ENCODE results near the gene HSPA13. TPM values are rescaled to one million over a fixed set of nuclear protein-coding genes. Genes with fewer than 3 reads are reported as not detected.
"Not testable (repeated sequence)": the region's sequence is repeated elsewhere in the genome, so short reads cannot be mapped to it uniquely, and the experiment has no call there.

Gene HSPA13
- total RNA-seq, 1 donor from 2014 or later: 45.0 TPM

DNA sequence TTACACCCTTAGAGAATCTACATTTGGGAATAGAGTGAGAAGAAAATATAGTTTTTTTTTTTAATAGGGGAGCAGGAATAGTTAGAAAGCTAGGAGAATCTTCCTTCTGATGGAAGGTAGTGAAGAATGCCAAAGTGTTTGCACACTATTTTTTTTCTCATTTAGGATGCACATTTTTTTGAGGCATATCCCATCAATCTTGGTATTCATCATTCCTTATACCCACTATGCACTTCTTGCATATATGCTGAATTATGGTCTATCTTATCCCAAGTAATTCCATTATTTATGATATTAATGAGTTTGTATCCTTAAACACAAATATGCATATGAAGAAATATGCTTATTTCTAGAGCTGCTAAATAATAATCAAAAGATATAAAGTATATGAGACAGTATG, 28.4 kb downstream of the HSPA13 start:
- peaks cover 6% of the 10 kb centered on the region for H3K27me3 Mint-ChIP-seq (ENCODE audit: low read depth)
- peaks cover 11% of the 10 kb centered on the region for H3K4me1 Mint-ChIP-seq
- no peaks in the 10 kb centered on the region for H3K36me3 Mint-ChIP-seq
- no peak for DNase-seq (ENCODE audit: low spot score in 2 of 2, unreplicated experiment in 2 of 2)
- H3K9me3 Mint-ChIP-seq: no peaks in the 10 kb centered on the region
- H3K27ac Mint-ChIP-seq: no peak overlapping the region
- no peak overlapping the region for H3K4me3 Mint-ChIP-seq
- TF ChIP-seq, protein P1, sequence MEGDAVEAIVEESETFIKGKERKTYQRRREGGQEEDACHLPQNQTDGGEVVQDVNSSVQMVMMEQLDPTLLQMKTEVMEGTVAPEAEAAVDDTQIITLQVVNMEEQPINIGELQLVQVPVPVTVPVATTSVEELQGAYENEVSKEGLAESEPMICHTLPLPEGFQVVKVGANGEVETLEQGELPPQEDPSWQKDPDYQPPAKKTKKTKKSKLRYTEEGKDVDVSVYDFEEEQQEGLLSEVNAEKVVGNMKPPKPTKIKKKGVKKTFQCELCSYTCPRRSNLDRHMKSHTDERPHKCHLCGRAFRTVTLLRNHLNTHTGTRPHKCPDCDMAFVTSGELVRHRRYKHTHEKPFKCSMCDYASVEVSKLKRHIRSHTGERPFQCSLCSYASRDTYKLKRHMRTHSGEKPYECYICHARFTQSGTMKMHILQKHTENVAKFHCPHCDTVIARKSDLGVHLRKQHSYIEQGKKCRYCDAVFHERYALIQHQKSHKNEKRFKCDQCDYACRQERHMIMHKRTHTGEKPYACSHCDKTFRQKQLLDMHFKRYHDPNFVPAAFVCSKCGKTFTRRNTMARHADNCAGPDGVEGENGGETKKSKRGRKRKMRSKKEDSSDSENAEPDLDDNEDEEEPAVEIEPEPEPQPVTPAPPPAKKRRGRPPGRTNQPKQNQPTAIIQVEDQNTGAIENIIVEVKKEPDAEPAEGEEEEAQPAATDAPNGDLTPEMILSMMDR (IDR thresholded peaks at IDR 0.05; ENCODE audit: unreplicated experiment): no peak

DNA sequence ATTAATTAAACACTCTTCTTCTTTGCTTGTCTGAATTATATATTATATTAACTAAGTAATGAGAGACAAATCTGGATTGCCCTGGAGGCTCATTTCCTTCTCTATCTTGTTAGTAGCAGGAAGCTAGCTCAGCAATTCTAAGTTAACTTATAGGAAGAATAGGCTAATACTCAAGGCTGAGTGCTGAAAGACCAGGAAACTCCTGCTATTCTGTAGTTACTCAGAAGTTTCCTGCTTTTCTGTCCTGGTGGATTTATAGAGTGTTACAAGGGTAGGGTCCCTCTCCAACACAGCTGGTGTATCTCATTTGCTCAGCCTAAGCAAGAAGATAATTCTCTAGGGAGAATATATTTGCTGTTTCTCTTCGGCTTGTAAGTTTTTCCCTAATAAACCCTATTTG, 29.2 kb downstream of the HSPA13 start:
- no peaks in the 10 kb centered on the region for H3K9me3 Mint-ChIP-seq
- no peak overlapping the region for H3K27ac Mint-ChIP-seq
- H3K36me3 Mint-ChIP-seq: no peaks in the 10 kb centered on the region
- TF ChIP-seq, protein P1 (IDR thresholded peaks at IDR 0.05; ENCODE audit: unreplicated experiment): no peak
- H3K27me3 Mint-ChIP-seq (ENCODE audit: low read depth): peaks cover 6% of the 10 kb centered on the region
- peaks cover 11% of the 10 kb centered on the region for H3K4me1 Mint-ChIP-seq
- no peak overlapping the region for H3K4me3 Mint-ChIP-seq
- no peak for DNase-seq (ENCODE audit: low spot score in 2 of 2, unreplicated experiment in 2 of 2)

DNA sequence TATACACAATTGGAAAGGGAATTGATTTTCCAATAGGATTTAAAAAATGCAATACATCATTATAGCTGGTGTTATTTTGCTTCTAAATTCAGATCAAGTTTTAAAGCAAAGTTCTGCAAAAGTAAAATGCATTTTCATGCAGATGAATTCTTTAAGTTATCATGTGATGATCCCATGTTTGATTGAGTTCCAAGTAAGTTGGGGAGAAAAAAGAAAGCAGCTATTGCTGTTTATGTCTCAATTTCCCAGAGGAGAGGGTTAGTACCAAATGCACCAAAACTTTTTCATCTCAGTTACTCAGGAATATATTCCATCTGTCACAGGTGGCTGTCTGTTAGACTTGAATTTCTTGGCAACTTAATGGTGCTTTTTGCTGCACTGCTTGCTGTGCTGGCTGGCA, 29.7 kb downstream of the HSPA13 start:
- H3K4me1 Mint-ChIP-seq: peaks cover 15% of the 10 kb centered on the region
- no peak for DNase-seq (ENCODE audit: low spot score in 2 of 2, unreplicated experiment in 2 of 2)

DNA sequence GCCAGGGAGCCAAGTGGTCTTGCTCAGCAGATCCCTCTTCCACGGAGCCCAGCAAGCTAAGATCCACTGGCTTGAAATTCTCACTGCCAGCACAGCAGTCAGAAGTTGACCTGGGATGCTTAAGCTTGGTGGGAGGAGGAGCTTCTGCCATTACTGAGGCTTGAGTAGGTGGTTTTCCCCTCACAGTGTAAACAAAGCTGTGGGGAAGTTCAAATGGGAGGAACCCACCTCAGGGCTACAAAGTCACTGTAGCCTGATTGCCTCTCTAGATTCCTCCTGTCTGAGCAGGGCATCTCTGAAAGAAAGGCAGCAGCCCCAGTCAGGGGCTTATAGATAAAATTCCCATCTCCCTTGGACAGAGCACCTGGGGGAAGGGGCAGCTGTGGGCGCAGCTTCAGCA, 55.6 kb downstream of the HSPA13 start:
- H3K4me3 Mint-ChIP-seq; H3K36me3 Mint-ChIP-seq; DNase-seq (ENCODE audit: low spot score in 2 of 2, unreplicated experiment in 2 of 2); H3K27ac Mint-ChIP-seq; H3K4me1 Mint-ChIP-seq: not testable (repeated sequence)
- Mint-ChIP-seq H3K27me3 (ENCODE audit: low read depth) (peaks cover 27% of the 10 kb centered on the region), H3K9me3 (peaks cover 20% of the 10 kb centered on the region)

More for the DNA sequence above, 29.7 kb downstream of the HSPA13 start:
- Mint-ChIP-seq H3K27ac (no peak overlapping the region), H3K4me3 (no peak overlapping the region), H3K9me3 (no peaks in the 10 kb centered on the region), H3K36me3 (no peaks in the 10 kb centered on the region), H3K27me3 (ENCODE audit: low read depth) (peaks cover 6% of the 10 kb centered on the region)
- TF ChIP-seq, protein P1 (IDR thresholded peaks at IDR 0.05; ENCODE audit: unreplicated experiment): no peak

DNA sequence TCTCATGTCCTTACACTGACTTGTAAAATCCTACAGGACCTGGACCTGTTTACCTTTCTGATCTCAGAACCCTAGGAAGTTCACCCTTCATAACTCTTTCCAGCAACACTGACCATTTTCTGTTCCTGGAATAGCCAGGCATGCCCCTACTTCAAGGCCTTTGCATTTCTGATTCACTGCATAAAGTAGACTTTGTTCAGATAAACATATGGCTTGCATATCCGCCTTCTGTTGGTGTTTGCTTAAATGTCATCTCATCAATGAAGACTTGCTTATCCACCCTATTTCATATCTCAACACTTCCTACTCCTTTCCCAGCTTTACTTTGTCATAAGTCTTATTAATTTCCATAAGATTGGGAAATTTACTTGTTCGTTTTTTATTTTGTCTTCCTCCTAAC, 57.4 kb downstream of the HSPA13 start:
- H3K4me3 Mint-ChIP-seq: no peak overlapping the region

More for the DNA sequence above, 57.4 kb downstream of the HSPA13 start:
- Mint-ChIP-seq H3K4me1 (no peaks in the 10 kb centered on the region), H3K36me3 (no peaks in the 10 kb centered on the region), H3K9me3 (peaks cover 20% of the 10 kb centered on the region), H3K27ac (no peak overlapping the region), H3K27me3 (ENCODE audit: low read depth) (peaks cover 14% of the 10 kb centered on the region)
- TF ChIP-seq, protein P1 (IDR thresholded peaks at IDR 0.05; ENCODE audit: unreplicated experiment): no peak
- no peak for DNase-seq (ENCODE audit: low spot score in 2 of 2, unreplicated experiment in 2 of 2)

Other genes starting within 250 kb of the HSPA13 start
- not detected in 3 replicates for gene LIPI, start 172.2 kb downstream of the HSPA13 start, total RNA-seq
- gene RBM11, start 167.0 kb downstream of the HSPA13 start, total RNA-seq: 5.4 to 8.1 TPM (median 6.6 TPM) in 3 replicates
- 0.27 to 0.36 TPM (median 0.29 TPM) in 3 replicates for gene SAMSN1, start 163.2 kb upstream of the HSPA13 start, total RNA-seq